HepG2 (cell line): ENCODE measurements around the gene PRR35. TPM values are rescaled to one million over a fixed set of nuclear protein-coding genes. Genes with fewer than 3 reads are reported as not detected.
A peak's percentile ranks its signal among the peaks of the same experiment; 100 is the strongest.

Experiments used
- AHR ChIP-seq: IDR thresholded peaks from 2 replicates; pipeline ENCODE4 v1.6.1; 2018; ENCODE audit warnings: missing genetic modification reagents, missing compliant biosample characterization
- CBX1 ChIP-seq: IDR thresholded peaks from one replicate; pipeline ENCODE4 v1.6.1; 2016; ENCODE audit warnings: antibody characterized with exemption, low read depth
- CC2D1A ChIP-seq: sonication (generic); formaldehyde crosslinking; IDR thresholded peaks from 2 replicates; pipeline ENCODE4 v1.8.1; 2023; ENCODE audit warnings: mild to moderate bottlenecking, missing genetic modification reagents
- MXD4 ChIP-seq: IDR thresholded peaks from 2 replicates; pipeline ENCODE4 v1.6.1; 2016; ENCODE audit warnings: mild to moderate bottlenecking, missing biosample characterization, missing genetic modification reagents
- MXI1 ChIP-seq: IDR thresholded peaks from 3 replicates; pipeline ENCODE4 v1.6.1; 2012; ENCODE audit warnings: low read depth, low read length, inconsistent platforms, borderline replicate concordance
- NFE2L1 ChIP-seq: sonication (generic); formaldehyde crosslinking; IDR thresholded peaks from 2 replicates; pipeline ENCODE4 v1.4.0; 2020; ENCODE audit warnings: missing genetic modification reagents, mild to moderate bottlenecking, borderline replicate concordance
- NPAS2 ChIP-seq: sonication (generic); formaldehyde crosslinking; IDR thresholded peaks from 2 replicates; pipeline ENCODE4 v1.8.0; 2022; ENCODE audit warnings: mild to moderate bottlenecking, missing genetic modification reagents, borderline replicate concordance
- POLR2A ChIP-seq, 2 experiments: IDR thresholded peaks; 2 replicates each; pipeline ENCODE4 v1.6.1; 2011; ENCODE audit warnings: low read depth in 2 of 2, low read length in 2 of 2, mild to moderate bottlenecking in 1 of 2, moderate library complexity in 1 of 2; ENCODE audit not compliant: insufficient read depth in 1 of 2
- WIZ ChIP-seq: sonication (generic); formaldehyde crosslinking; IDR thresholded peaks from 2 replicates; pipeline ENCODE4 v1.5.1; 2020; ENCODE audit warnings: mild to moderate bottlenecking, missing genetic modification reagents
- YEATS2 ChIP-seq: sonication (generic); formaldehyde crosslinking; IDR thresholded peaks from 2 replicates; pipeline ENCODE4 v1.4.0; 2020; ENCODE audit warnings: missing genetic modification reagents, borderline replicate concordance
- ZNF30 ChIP-seq: sonication (generic); formaldehyde crosslinking; IDR thresholded peaks from 2 replicates; pipeline ENCODE4 v1.5.0; 2020; ENCODE audit warnings: mild to moderate bottlenecking, missing genetic modification reagents
- ZNF468 ChIP-seq: sonication (generic); formaldehyde crosslinking; IDR thresholded peaks from 2 replicates; pipeline ENCODE4 v1.8.0; 2022; ENCODE audit warnings: mild to moderate bottlenecking, moderate library complexity, missing genetic modification reagents
- ZNF530 ChIP-seq: sonication (generic); formaldehyde crosslinking; IDR thresholded peaks from 2 replicates; pipeline ENCODE4 v1.5.0; 2020; ENCODE audit warnings: low read depth, mild to moderate bottlenecking, missing genetic modification reagents
- ZNF879 ChIP-seq: sonication (generic); formaldehyde crosslinking; IDR thresholded peaks from 2 replicates; pipeline ENCODE4 v1.8.1; 2023; ENCODE audit warnings: missing genetic modification reagents
- ZZZ3 ChIP-seq: sonication (generic); formaldehyde crosslinking; IDR thresholded peaks from 2 replicates; pipeline ENCODE4 v1.4.0; 2020; ENCODE audit warnings: missing genetic modification reagents, mild to moderate bottlenecking, borderline replicate concordance
- polyA plus RNA-seq, 8 experiments: library from polyadenylated mRNA; depleted of rRNA in 3 of 8; stranded (reverse) in 7 of 8; unstranded in 1 of 8; fragments of >200 nt; fragmentation: Illumina TruSeq in 4 of 8; extraction: Trizol in 4 of 8; gene quantifications; 2 replicates each; pipeline versions ENCODE4 v1.2.1 to v1.2.3, GENCODE V29; 2011 to 2016; ENCODE audit warnings: low read depth in 4 of 8, missing spikeins in 1 of 8, mixed read lengths in 1 of 8; ENCODE audit not compliant: insufficient read depth in 1 of 8
- total RNA-seq, 5 experiments: library from RNA; depleted of rRNA; stranded (reverse); fragments of >200 nt; fragmentation: Illumina TruSeq; extraction: Trizol; gene quantifications; 2 replicates each; pipeline ENCODE4 v1.2.3, GENCODE V29; 2016; ENCODE audit warnings: low read depth in 1 of 5
- TF ChIP-seq, protein P1 (sequence below): sonication (generic); formaldehyde crosslinking; IDR thresholded peaks from 2 replicates; pipeline ENCODE4 v1.9.0; 2021; ENCODE audit warnings: mild to moderate bottlenecking, missing genetic modification reagents
- TF ChIP-seq, protein P2 (sequence below): fragments of 450-650 bp; IDR thresholded peaks from 2 replicates; pipeline ENCODE4 v1.6.1; 2017
- TF ChIP-seq, protein P3 (sequence below): sonication (generic); formaldehyde crosslinking; IDR thresholded peaks from 2 replicates; pipeline ENCODE4 v1.5.0; 2020; ENCODE audit warnings: mild to moderate bottlenecking, missing genetic modification reagents, moderate library complexity
- TF ChIP-seq, protein P4 (sequence below): sonication (generic); formaldehyde crosslinking; IDR thresholded peaks from 2 replicates; pipeline ENCODE4 v1.5.1; 2020; ENCODE audit warnings: mild to moderate bottlenecking, moderate library complexity, missing genetic modification reagents

The PRR35 gene
- total and polyA plus RNA-seq, 2 of the 13 experiments (the other 11 are each of a cell fraction or from before 2014, with no cell fraction given), result 0.07 to 0.16 TPM

DNA sequence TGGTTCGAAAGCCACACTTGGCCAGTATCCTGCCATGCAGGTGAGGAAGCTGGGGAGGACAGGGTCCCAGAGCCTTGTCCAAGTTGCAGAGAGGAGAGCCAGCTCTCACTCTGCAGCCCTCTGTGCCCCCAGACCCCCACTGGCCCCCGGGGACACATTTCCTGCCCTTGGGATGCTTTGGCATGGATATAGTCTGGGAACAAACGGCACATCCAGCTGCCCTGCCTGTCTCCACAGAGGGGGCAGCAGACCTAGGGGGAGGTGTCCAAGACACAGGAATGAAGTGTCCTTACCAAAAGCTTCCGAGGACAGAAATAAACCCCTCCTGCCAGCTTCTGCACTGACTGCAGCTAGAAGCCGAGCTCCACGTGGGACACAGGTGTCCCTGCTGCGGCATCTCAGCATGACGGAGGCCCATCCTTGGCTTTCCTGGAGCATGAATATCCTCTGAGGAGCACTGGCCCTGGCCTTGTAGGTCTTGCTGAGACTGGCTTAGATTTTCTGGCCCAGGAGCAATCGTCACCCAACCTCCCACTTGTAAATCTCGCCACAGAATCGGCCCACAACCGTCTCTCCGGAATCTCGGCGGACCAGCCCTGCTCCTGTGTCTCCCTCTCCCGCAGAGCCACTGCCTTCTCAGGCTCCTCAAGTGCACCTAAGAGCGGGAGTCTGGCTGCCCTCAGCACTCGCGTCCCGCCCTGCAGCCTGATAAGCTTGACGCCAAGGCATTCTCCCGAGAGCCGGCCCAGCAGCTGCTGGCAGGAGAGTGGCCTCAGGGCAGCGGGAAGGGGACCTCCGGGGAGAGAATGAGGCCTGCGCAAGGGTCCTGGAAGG, 33.8 kb upstream of the PRR35 start (continued):
- TF ChIP-seq, protein P1, sequence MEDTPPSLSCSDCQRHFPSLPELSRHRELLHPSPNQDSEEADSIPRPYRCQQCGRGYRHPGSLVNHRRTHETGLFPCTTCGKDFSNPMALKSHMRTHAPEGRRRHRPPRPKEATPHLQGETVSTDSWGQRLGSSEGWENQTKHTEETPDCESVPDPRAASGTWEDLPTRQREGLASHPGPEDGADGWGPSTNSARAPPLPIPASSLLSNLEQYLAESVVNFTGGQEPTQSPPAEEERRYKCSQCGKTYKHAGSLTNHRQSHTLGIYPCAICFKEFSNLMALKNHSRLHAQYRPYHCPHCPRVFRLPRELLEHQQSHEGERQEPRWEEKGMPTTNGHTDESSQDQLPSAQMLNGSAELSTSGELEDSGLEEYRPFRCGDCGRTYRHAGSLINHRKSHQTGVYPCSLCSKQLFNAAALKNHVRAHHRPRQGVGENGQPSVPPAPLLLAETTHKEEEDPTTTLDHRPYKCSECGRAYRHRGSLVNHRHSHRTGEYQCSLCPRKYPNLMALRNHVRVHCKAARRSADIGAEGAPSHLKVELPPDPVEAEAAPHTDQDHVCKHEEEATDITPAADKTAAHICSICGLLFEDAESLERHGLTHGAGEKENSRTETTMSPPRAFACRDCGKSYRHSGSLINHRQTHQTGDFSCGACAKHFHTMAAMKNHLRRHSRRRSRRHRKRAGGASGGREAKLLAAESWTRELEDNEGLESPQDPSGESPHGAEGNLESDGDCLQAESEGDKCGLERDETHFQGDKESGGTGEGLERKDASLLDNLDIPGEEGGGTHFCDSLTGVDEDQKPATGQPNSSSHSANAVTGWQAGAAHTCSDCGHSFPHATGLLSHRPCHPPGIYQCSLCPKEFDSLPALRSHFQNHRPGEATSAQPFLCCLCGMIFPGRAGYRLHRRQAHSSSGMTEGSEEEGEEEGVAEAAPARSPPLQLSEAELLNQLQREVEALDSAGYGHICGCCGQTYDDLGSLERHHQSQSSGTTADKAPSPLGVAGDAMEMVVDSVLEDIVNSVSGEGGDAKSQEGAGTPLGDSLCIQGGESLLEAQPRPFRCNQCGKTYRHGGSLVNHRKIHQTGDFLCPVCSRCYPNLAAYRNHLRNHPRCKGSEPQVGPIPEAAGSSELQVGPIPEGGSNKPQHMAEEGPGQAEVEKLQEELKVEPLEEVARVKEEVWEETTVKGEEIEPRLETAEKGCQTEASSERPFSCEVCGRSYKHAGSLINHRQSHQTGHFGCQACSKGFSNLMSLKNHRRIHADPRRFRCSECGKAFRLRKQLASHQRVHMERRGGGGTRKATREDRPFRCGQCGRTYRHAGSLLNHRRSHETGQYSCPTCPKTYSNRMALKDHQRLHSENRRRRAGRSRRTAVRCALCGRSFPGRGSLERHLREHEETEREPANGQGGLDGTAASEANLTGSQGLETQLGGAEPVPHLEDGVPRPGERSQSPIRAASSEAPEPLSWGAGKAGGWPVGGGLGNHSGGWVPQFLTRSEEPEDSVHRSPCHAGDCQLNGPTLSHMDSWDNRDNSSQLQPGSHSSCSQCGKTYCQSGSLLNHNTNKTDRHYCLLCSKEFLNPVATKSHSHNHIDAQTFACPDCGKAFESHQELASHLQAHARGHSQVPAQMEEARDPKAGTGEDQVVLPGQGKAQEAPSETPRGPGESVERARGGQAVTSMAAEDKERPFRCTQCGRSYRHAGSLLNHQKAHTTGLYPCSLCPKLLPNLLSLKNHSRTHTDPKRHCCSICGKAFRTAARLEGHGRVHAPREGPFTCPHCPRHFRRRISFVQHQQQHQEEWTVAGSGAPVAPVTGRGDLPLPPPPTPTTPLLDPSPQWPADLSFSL, result no peak
- TF ChIP-seq ZNF30 (CRISPR knock-in tag) (peak; percentile 37; the same call in 1 of the 2 replicates), AHR (no peak), NFE2L1 (CRISPR knock-in tag) (no peak), CC2D1A (CRISPR knock-in tag) (no peak), ZNF879 (CRISPR knock-in tag) (0 out of 2 replicates have a peak, but pooled peaks have one; percentile 18), YEATS2 (no peak), MXI1 (0 out of 3 replicates have a peak, but pooled peaks have one; percentile 8), ZNF468 (CRISPR knock-in tag) (no peak), ZZZ3 (no peak), ZNF530 (CRISPR knock-in tag) (no peak), WIZ (CRISPR knock-in tag) (no peak), CBX1 (no peak), POLR2A (IDR thresholded peaks at IDR 0.05; ENCODE audit: insufficient read depth in 1 of 2, low read depth in 2 of 2, low read length in 2 of 2) (peak in 1 of 2 experiments; percentile 45; a peak in 1 of 4 replicates), MXD4 (CRISPR knock-in tag) (no peak), NPAS2 (0 out of 2 replicates have a peak, but pooled peaks have one; percentile 22)
- TF ChIP-seq, protein P2, sequence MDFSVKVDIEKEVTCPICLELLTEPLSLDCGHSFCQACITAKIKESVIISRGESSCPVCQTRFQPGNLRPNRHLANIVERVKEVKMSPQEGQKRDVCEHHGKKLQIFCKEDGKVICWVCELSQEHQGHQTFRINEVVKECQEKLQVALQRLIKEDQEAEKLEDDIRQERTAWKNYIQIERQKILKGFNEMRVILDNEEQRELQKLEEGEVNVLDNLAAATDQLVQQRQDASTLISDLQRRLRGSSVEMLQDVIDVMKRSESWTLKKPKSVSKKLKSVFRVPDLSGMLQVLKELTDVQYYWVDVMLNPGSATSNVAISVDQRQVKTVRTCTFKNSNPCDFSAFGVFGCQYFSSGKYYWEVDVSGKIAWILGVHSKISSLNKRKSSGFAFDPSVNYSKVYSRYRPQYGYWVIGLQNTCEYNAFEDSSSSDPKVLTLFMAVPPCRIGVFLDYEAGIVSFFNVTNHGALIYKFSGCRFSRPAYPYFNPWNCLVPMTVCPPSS, result no peak
- TF ChIP-seq, protein P3, sequence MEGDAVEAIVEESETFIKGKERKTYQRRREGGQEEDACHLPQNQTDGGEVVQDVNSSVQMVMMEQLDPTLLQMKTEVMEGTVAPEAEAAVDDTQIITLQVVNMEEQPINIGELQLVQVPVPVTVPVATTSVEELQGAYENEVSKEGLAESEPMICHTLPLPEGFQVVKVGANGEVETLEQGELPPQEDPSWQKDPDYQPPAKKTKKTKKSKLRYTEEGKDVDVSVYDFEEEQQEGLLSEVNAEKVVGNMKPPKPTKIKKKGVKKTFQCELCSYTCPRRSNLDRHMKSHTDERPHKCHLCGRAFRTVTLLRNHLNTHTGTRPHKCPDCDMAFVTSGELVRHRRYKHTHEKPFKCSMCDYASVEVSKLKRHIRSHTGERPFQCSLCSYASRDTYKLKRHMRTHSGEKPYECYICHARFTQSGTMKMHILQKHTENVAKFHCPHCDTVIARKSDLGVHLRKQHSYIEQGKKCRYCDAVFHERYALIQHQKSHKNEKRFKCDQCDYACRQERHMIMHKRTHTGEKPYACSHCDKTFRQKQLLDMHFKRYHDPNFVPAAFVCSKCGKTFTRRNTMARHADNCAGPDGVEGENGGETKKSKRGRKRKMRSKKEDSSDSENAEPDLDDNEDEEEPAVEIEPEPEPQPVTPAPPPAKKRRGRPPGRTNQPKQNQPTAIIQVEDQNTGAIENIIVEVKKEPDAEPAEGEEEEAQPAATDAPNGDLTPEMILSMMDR (CRISPR knock-in tag), result no peak
- TF ChIP-seq, protein P4, sequence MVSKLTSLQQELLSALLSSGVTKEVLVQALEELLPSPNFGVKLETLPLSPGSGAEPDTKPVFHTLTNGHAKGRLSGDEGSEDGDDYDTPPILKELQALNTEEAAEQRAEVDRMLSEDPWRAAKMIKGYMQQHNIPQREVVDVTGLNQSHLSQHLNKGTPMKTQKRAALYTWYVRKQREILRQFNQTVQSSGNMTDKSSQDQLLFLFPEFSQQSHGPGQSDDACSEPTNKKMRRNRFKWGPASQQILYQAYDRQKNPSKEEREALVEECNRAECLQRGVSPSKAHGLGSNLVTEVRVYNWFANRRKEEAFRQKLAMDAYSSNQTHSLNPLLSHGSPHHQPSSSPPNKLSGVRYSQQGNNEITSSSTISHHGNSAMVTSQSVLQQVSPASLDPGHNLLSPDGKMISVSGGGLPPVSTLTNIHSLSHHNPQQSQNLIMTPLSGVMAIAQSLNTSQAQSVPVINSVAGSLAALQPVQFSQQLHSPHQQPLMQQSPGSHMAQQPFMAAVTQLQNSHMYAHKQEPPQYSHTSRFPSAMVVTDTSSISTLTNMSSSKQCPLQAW (CRISPR knock-in tag), result peak; percentile 20; the same call in 1 of the 2 replicates
